HG03097 (cell line): ENCODE results near the gene FAM240B.

Experiments
- ATAC-seq: cut with Tn5 transposase; IDR thresholded peaks from one replicate; pipeline ENCODE4 v1.9.1; 2021; ENCODE audit not compliant: unreplicated experiment, low FRiP score

Gene FAM240B

GRCh38 chr9:38705917-38706316 is 14.0 kb downstream of the FAM240B start:
- ATAC-seq: no peak

- ATAC-seq: no peak
These were observed 19.2 kb downstream of the FAM240B start for GRCh38 chr9:38700695-38701094.

- no peak for ATAC-seq
These were observed 20.6 kb downstream of the FAM240B start for GRCh38 chr9:38699337-38699736.

GRCh38 chr9:38697776-38698300 is 22.1 kb downstream of the FAM240B start:
- no peak for ATAC-seq

- ATAC-seq: no peak
These were observed 22.9 kb downstream of the FAM240B start for GRCh38 chr9:38696999-38697398.

- no peak for ATAC-seq
These were observed 25.3 kb downstream of the FAM240B start for GRCh38 chr9:38694676-38695075.

GRCh38 chr9:38692707-38693106 is 27.2 kb downstream of the FAM240B start:
- ATAC-seq: no peak

- ATAC-seq: no peak
These were observed 29.4 kb downstream of the FAM240B start for GRCh38 chr9:38690574-38690973.

GRCh38 chr9:38689678-38690077 is 30.3 kb downstream of the FAM240B start:
- ATAC-seq: no peak

GRCh38 chr9:38687992-38688391 is 31.9 kb downstream of the FAM240B start:
- ATAC-seq: no peak

GRCh38 chr9:38687389-38687842 is 32.5 kb downstream of the FAM240B start:
- ATAC-seq: no peak

- no peak for ATAC-seq
These were observed 33.0 kb downstream of the FAM240B start for GRCh38 chr9:38686933-38687332.

- ATAC-seq: no peak
These were observed 34.4 kb downstream of the FAM240B start for GRCh38 chr9:38685535-38685934.

GRCh38 chr9:38683336-38683735 is 36.6 kb downstream of the FAM240B start:
- ATAC-seq: no peak

GRCh38 chr9:38682713-38683112 is 37.2 kb downstream of the FAM240B start:
- no peak for ATAC-seq

GRCh38 chr9:38681747-38682227 is 38.1 kb downstream of the FAM240B start:
- no peak for ATAC-seq

- ATAC-seq: no peak
These were observed 39.0 kb downstream of the FAM240B start for GRCh38 chr9:38680837-38681445.

GRCh38 chr9:38677660-38678303 is 42.2 kb downstream of the FAM240B start:
- ATAC-seq: no peak

GRCh38 chr9:38675831-38676230 is 44.1 kb downstream of the FAM240B start:
- ATAC-seq: no peak

GRCh38 chr9:38675211-38675610 is 44.7 kb downstream of the FAM240B start:
- ATAC-seq: no peak

- no peak for ATAC-seq
These were observed 46.3 kb downstream of the FAM240B start for GRCh38 chr9:38673399-38674193.
